Activated T-helper 1 cell treated with Interleukin-2 at 50 U/mL for 16 hours (primary cell): ENCODE data around the gene NFAM1.

Experiments used
- DNase-seq: peaks from one replicate; pipeline ENCODE4 v3.0.0-alpha.2; 2020; ENCODE audit warnings: low read depth

Gene NFAM1

DNA sequence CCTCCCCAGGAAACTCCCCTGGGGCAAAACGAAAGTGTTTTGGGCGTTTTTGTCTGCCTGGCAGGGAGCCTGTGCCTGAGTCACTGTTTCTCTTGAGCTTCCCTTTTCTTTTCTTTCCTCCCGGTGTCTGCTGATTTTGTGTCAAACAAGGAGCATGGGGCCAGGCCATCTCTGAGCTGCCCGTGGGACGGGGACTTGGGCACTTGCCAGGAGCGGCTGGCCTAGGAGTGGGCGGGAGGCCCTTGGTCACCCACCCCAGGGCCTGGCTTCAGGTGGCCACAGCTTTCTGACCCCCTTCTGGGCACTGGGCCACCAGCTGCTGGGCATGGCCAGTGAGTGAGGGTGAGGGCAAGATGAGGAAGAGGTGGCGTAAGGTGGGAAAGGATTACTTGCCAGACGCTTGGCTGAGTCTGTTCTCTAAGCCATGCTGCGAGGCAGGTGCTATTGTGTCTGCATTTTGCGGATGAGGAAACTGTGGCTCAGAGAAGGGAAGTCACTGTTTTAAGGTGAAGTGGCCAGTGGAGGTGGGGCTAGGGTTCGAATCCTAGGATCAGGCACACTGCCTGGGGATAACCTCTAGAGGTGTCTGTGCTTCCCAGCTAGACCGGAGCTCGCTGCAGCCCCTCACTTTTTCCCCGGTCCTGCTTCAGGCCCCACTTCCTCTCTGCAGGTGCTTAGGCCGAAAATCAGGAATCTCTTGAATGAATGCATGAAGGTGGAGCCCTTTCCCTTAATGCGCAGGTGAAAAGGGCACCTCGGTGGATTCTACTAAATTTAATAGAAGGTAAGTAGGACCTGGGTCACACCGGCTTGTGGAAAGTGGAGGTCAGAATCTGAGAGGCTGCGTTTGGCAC lies 7.8 kb upstream of the NFAM1 start:
- no peak for DNase-seq

- DNase-seq: no peak
Observed at GRCh38 chr22:42439021-42439567, 6.9 kb upstream of the NFAM1 start.

DNA sequence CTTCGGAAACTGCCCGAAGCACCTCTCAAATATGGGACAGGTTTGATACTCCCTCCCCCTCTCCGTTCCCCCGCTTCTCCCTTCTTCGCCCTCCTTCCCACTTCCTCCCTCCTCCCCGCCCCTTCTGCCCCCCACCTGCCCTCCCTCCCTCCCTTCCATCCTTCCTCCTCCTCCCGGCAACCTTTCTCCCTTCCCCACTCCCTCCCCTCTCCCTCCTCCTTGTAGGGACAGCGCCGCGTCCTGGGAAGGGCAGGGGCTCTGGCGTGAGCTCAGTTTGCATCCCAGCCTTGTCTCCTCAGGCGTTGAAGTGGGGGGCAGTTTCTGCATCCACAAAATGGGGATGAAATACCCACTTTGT lies 6.1 kb upstream of the NFAM1 start:
- no peak for DNase-seq

DNA sequence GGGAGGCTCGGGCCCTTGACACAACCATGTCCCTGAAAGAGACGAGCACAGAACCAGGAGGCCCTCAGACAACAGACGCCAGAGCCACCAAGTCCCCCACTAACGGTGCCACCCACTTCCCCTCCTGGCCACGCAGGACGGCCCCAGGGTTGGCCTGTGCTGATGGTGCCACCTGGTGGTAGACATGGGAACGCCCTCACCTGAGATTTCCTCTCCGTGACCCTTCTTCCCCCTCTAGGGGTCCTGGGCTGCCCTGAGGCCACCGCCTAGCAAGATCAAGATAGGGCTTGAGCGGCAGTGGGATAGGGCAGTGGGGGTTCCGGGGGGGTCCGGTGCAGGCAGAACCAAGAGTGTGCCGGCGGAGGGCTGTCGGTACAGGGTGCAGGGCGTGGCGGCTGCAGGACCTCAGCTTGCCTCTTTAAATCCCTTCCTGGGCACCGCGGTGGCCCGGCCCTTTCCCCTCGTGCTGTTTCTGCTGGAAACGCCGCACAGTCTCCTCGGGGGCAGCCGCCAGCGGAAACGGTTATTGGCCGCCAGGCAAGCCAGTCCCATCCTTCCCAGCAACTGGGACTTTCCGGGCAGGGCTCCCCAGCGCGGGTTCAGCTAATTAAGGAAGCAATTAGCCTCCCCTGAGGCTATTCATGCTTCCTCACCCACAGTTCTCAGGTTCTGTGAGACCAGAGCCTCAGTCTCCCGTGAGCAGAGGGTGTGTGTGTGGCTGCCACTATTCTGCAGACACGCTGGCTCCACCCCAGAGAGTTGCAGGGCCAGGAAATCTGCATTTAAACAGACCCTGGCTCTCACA lies 5.5 kb upstream of the NFAM1 start:
- DNase-seq: peak; percentile 75

GRCh38 chr22:42436404-42436803 lies 4.2 kb upstream of the NFAM1 start:
- DNase-seq: no peak

GRCh38 chr22:42434748-42435425 lies 2.7 kb upstream of the NFAM1 start:
- no peak for DNase-seq

GRCh38 chr22:42433754-42434682 lies 1.8 kb upstream of the NFAM1 start:
- no peak for DNase-seq

DNA sequence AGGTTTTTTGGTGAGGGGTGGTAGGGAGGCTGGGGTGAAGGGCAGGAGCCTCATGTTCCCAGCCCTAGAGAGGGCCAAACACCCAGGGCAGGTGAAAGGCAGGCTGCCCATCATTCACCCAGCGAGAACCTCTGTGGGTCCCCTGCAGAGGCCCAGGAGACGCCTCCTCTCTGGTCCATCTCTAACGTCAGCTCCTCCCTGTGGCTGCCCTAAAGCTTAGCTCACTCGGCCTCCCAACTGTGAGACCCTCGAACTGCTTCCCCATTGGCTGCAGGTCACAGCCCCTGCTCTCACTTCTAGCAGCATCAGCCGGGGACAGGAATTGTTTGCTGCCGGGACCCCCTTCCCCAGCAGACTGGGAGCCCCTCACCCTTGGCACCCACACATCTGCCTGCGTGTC lies 615 bp upstream of the NFAM1 start:
- DNase-seq: no peak

GRCh38 chr22:42431401-42432019 lies 693 bp downstream of the NFAM1 start:
- DNase-seq: no peak

DNA sequence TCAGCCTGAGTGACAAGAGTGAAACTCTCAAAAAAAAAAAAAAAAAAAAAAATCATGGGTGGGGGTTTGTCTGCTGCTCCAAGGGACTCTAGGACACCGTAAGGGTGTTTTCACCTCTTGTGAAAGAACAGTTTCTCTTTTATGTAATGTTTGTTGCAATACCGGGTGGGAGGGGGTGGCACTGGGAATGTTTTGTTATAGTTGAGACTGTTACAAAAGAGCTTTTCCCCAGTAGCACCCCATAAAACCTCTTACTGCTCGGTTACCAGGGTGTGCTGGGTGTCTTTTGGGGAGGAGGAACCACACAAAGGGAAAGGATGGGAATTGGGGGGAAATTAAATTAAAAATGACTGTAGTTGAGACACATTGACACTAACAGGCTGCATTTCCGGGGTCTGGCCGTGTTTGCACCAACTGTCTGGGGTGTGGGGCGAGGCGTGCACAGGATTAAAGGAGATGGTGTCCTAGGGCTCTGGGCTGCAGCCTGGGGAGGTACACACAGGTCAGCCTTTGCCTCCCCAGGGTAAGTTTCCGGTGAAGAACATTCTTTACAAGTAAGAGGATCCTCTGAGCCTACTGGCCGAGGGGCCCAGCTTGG lies 1.6 kb downstream of the NFAM1 start:
- DNase-seq: no peak

DNA sequence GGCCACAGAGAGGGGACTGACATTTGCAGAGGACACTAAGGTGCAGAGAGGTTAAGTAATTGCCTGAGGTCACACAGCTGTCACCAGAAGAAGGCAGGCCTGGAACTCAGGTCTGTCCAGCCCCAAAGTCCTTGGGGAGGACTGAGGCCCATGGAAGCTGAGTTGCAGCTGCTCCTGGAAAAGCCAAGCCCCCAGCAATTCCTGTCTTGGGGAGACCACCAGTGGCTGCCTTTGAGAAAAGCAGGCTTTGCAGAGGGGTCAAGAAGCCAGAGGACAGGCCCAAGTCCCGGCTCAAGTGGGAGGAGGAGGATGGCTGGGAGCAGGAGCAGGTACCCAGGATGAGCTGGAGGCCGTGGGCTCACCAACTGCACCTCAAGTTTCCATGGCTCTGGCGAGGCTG lies 3.4 kb downstream of the NFAM1 start:
- no peak for DNase-seq

DNA sequence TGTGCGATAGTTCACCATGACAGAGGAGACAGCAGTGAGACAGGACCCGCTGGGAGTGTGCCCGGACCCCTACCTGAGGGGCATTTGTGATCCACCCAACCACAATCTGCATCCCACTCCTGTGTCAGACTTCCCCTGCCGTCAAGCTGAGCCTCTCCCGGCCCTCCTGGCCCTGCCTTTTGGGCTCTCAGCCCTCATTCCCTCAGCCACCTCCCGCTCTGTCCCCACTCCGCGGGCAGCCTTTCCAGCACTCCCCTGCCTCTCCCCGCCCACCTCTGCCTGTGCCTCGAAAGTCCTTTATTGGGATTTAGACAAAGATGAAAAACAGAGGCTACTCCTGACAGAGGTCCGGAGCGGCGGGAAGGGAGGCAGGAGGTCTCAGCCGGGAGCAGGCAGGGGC lies 4.2 kb downstream of the NFAM1 start:
- DNase-seq: no peak

DNA sequence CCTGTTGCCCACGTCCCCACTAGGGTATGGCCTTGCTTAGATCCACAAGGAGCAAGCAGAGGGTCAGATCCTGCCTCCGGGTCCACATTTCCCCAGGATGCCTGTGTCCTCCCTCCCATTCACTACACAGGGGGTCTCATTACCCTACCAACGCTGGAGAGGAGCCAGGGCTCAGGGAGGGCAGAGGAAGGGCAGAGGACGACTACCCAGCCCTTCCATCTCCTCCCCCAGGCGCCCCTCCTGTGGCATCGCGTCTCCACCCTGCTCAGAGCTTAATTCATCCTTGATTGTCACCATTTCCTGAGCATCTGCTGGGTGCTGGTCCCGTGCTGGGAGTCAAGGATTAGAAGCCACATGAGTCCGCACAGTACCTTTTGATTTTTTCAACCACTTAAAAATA lies 5.0 kb downstream of the NFAM1 start:
- no peak for DNase-seq

GRCh38 chr22:42425989-42426355 lies 6.2 kb downstream of the NFAM1 start:
- DNase-seq: no peak

DNA sequence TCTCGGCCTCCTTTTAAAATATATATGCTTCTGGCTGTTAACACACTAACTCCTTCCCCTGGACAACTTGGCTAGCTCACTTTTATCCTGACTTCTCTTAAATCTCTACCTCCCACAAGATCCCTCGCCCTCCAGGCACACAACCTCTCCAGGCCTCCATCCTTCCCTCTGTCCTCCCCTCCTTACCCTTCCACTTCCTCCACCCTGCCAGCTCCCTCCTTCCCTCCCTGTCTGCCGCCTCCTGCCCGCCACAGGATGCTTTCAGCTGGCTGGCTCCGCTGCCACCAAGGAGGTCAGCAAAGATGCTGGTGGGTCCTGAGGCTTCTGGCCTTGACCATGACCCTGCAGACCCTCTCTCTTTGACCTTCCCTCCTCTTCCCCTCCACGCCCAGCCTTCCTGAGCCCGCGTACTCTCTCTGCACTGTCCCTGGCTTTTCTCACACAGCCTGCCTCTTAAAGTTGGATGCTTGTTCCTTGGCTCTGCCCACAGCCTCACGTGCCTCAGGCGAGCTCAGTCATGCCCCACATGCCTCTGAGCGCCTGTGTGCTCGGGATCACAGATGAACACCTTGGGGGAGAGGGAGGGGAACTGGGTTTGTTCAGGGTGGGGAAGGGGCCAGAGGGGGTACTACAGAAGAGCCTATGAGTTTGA lies 6.7 kb downstream of the NFAM1 start:
- no peak for DNase-seq

DNA sequence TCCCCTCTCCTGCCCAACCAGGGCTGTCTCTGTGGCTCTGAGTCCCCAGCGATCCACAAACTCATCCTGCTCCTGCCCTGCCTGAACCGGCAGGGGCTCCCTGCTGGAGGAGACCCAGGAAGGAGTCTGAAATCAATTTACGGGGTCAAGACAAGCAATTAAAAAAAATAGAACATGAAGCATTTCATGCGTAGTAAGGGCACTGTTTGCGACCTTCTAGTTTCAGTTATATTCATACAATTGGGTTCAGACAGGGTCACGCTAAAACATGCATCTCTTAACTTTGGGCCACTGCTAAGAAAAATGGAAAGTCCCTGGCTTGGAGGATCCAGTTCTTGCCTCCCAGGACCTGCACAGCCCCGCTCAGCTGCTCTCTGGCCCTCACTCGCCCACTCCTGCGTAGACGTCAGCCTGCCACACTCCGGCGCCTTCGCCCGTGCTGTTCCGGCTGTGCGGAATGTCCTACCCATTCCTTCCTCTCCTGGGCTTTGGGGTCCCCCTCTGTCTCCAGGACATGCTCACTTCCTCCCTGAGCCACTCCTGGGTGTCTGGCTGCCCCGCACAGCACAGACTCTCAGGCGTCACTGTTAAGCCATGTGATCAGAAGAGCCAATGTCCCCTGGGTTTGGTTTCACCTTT lies 12.8 kb downstream of the NFAM1 start:
- no peak for DNase-seq

DNA sequence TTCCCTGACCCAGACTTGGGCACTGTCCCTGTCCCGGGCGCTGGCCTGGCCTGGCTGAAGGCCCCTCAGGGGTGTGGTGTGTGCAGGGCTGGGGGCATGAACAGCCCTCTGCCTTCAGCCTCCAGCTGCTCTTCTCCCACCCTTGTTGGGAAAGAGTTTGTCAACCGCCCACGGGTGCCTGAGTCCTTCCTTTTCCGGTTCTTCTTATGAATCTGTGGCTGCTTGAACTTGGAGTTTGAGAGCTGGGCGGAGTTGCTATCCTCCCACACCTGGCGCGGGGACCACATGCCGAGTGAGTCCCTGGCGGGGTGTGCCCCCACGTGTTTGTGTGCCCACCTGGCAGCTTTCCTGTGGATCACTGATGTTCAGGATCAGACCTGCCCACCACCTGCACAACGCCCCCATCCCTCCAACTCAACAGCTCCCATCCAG lies 13.4 kb downstream of the NFAM1 start:
- DNase-seq: no peak

- no peak for DNase-seq
Observed at GRCh38 chr22:42417645-42418305, 14.4 kb downstream of the NFAM1 start.

GRCh38 chr22:42416671-42417230 lies 15.5 kb downstream of the NFAM1 start:
- DNase-seq: no peak
